OCI-LY1 (cell line): ENCODE data around the gene LRRC41.

ENCODE experiments used
- H2AFZ ChIP-seq: fragments of 200-600 bp; sonication (generic), shearing (Covaris generic); 2 replicates; pipeline ENCODE4 v1.6.0; 2014; ENCODE audit warnings: antibody characterized with exemption, mild to moderate bottlenecking, low read length
- H3F3A ChIP-seq: fragments of 200-600 bp; sonication (generic), shearing (Covaris generic); 2 replicates; pipeline ENCODE4 v1.6.0; 2014; ENCODE audit warnings: mild to moderate bottlenecking, antibody characterized with exemption, low read length, moderate library complexity; ENCODE audit not compliant: insufficient read depth
- H3K27ac ChIP-seq: fragments of 200-600 bp; sonication (generic); 2 replicates; pipeline ENCODE4 v1.5.1; 2014; ENCODE audit warnings: low read length, mixed run types, mild to moderate bottlenecking, low read depth; ENCODE audit not compliant: poor library complexity, severe bottlenecking
- H3K27me3 ChIP-seq: fragments of 200-600 bp; sonication (generic); 2 replicates; pipeline ENCODE4 v1.6.0; 2014; ENCODE audit warnings: antibody characterized with exemption, mild to moderate bottlenecking, low read length, moderate library complexity; ENCODE audit not compliant: insufficient read depth
- H3K36me3 ChIP-seq: fragments of 200-600 bp; sonication (generic); 2 replicates; pipeline ENCODE4 v1.6.1; 2014; ENCODE audit warnings: mild to moderate bottlenecking, antibody characterized with exemption, low read length, moderate library complexity, mixed read lengths; ENCODE audit not compliant: insufficient read depth
- H3K4me1 ChIP-seq: fragments of 200-600 bp; sonication (generic); 2 replicates; pipeline ENCODE4 v1.5.1; 2014; ENCODE audit warnings: mild to moderate bottlenecking, low read length, moderate library complexity; ENCODE audit not compliant: insufficient read depth, severe bottlenecking
- H3K4me2 ChIP-seq: fragments of 200-600 bp; sonication (generic), shearing (Covaris generic); 2 replicates; pipeline ENCODE4 v1.6.1; 2014; ENCODE audit warnings: low read length
- H3K4me3 ChIP-seq: fragments of 200-600 bp; sonication (generic); 2 replicates; pipeline ENCODE4 v1.5.1; 2014; ENCODE audit warnings: low read length, low read depth, mild to moderate bottlenecking, mixed read lengths; ENCODE audit not compliant: poor library complexity, severe bottlenecking
- H3K79me2 ChIP-seq: fragments of 200-600 bp; shearing (Covaris generic); 2 replicates; pipeline ENCODE4 v1.6.1; 2016; ENCODE audit warnings: mixed run types, low read length, mixed read lengths; ENCODE audit not compliant: insufficient read depth
- H3K9ac ChIP-seq: fragments of 200-600 bp; sonication (generic), shearing (Covaris generic); 2 replicates; pipeline ENCODE4 v1.6.1; 2014; ENCODE audit warnings: mild to moderate bottlenecking, low read length, mixed read lengths
- H3K9me2 ChIP-seq: fragments of 200-600 bp; sonication (generic), shearing (Covaris generic); 2 replicates; pipeline ENCODE4 v1.6.1; 2014; ENCODE audit warnings: low read depth, mild to moderate bottlenecking, low read length, mixed read lengths
- H3K9me3 ChIP-seq: fragments of 200-600 bp; shearing (Covaris generic); 2 replicates; pipeline ENCODE4 v1.6.1; 2014; ENCODE audit warnings: low read length, mixed read lengths
- H4K20me1 ChIP-seq: fragments of 200-600 bp; sonication (generic), shearing (Covaris generic); 2 replicates; pipeline ENCODE4 v1.6.0; 2016; ENCODE audit warnings: mild to moderate bottlenecking, low read length; ENCODE audit not compliant: insufficient read depth
- CTCF ChIP-seq: fragments of 200-600 bp; sonication (generic), shearing (Covaris generic); IDR thresholded peaks from 2 replicates; pipeline ENCODE4 v1.5.1; 2017; ENCODE audit warnings: mild to moderate bottlenecking, antibody characterized with exemption, low read length, moderate library complexity, mixed read lengths
- EZH2 ChIP-seq: fragments of 200-600 bp; sonication (generic), shearing (Covaris generic); IDR thresholded peaks from 2 replicates; pipeline ENCODE4 v1.8.0; 2017; ENCODE audit warnings: borderline replicate concordance, mixed run types, mild to moderate bottlenecking, antibody characterized with exemption, low read length, moderate library complexity, mixed read lengths

Gene LRRC41

DNA sequence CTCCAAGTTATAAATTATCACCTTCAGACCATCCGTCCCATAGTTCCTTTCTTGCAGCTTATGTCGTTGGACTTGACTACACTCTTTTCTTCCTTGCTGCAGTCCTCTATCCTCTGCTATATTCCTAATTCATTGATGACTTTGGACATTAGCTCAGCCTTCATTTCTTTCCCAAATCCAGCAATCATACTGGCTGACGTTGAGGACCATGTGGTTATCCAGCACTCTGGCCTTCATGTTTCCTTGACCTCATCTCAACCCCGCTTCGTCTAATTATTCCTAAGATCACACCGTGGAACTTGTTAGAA is 28.4 kb downstream of the LRRC41 start:
- Histone ChIP-seq H3K27ac (no peak overlapping the region), H3K27me3 (no peaks in the 10 kb centered on the region), H3K9ac (no peak overlapping the region), H3K9me2 (no peaks in the 10 kb centered on the region), H3F3A (no peaks in the 10 kb centered on the region), H3K79me2 (no peaks in the 10 kb centered on the region), H3K36me3 (peaks cover 98% of the 10 kb centered on the region), H3K9me3 (no peaks in the 10 kb centered on the region), H4K20me1 (no peaks in the 10 kb centered on the region), H3K4me3 (no peak overlapping the region), H3K4me1 (no peaks in the 10 kb centered on the region), H2AFZ (no peak overlapping the region), H3K4me2 (no peak overlapping the region)
- TF ChIP-seq CTCF (no peak), EZH2 (no peak)

DNA sequence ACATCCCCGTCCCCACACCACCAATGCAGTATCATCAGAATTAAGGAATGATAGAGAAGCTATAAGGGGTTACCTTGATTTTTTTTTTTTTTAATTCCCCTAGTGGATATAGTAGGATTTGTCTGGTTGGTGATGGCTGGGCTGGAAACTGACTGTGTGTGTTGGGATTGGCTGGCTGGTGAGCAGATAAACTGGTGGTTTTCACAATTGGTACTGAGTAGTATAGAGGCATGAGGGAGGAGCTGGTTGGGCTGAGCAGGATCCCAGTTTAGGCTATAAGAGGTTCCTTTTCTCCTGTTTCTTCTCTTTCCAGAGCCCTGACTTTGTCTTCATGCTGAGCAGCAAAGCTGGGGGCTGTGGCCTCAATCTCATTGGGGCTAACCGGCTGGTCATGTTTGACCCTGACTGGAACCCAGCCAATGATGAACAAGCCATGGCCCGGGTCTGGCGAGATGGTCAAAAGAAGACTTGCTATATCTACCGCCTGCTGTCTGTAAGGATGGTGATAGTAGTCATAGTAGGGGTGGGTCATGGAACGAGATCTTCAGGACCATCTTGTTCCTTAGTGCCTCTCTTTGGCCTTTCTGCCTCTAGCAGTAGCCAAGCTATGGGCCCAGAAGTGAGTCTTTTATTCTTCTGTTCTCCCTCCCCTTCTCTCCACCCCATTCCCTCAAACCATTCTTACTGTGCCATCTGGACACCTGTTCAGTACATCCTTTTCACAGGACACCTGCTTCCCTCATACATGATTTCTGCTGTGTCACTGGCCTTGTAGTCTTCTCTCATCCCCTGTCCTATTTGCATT is 29.0 kb downstream of the LRRC41 start:
- peaks cover 98% of the 10 kb centered on the region for H3K36me3 ChIP-seq
- no peak overlapping the region for H3K27ac ChIP-seq
- no peak for TF ChIP-seq EZH2
- TF ChIP-seq CTCF: no peak
- no peak overlapping the region for H3K4me2 ChIP-seq
- no peaks in the 10 kb centered on the region for H3K4me1 ChIP-seq
- no peaks in the 10 kb centered on the region for H3K79me2 ChIP-seq
- H3K9me2 ChIP-seq: no peaks in the 10 kb centered on the region
- no peak overlapping the region for H3K9ac ChIP-seq
- no peak overlapping the region for H2AFZ ChIP-seq
- H3K9me3 ChIP-seq: no peaks in the 10 kb centered on the region
- H3K4me3 ChIP-seq: no peak overlapping the region
- H4K20me1 ChIP-seq: no peaks in the 10 kb centered on the region
- no peaks in the 10 kb centered on the region for H3F3A ChIP-seq
- H3K27me3 ChIP-seq: no peaks in the 10 kb centered on the region

DNA sequence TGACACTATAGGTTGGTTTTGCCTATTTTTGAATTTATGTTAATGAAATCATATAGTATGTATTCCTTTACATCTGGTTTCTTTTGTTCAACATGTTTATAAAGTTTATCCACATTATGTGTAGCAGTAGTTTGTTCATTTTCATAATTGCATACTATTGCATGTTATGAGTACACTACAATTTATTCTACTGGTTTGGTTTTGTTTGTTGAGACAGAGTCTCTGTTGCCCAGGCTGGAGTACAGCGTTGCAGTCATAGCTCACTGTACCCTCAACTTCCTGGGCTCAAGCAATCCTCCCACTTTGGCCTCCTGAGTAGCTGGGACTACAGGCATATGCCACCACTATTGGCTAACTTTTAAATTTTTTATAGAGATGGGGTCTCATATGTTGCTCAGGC is 34.8 kb downstream of the LRRC41 start:
- no peak overlapping the region for H3K4me2 ChIP-seq
- TF ChIP-seq CTCF (no peak), EZH2 (no peak)
- H3K27ac ChIP-seq: no peak overlapping the region
- no peaks in the 10 kb centered on the region for H3F3A ChIP-seq
- H3K9ac ChIP-seq: no peak overlapping the region
- H2AFZ ChIP-seq: no peak overlapping the region
- H3K79me2 ChIP-seq: no peaks in the 10 kb centered on the region
- peaks cover 98% of the 10 kb centered on the region for H3K36me3 ChIP-seq
- H3K9me2 ChIP-seq: no peaks in the 10 kb centered on the region
- H3K9me3 ChIP-seq: no peaks in the 10 kb centered on the region
- no peak overlapping the region for H3K4me3 ChIP-seq
- H4K20me1 ChIP-seq: no peaks in the 10 kb centered on the region
- H3K4me1 ChIP-seq: no peaks in the 10 kb centered on the region
- no peaks in the 10 kb centered on the region for H3K27me3 ChIP-seq
